H9 (cell line): ENCODE results near the gene SCIN. TPM values are rescaled to one million over a fixed set of nuclear protein-coding genes. Genes with fewer than 3 reads are reported as not detected.
"Not testable (repeated sequence)": the region's sequence is repeated elsewhere in the genome, so short reads cannot be mapped to it uniquely, and the experiment has no call there.

Experiments used
- DNase-seq: peaks from one replicate; pipeline ENCODE4 v3.0.0-alpha.2; 2017
- H2AFZ ChIP-seq: one replicate; pipeline ENCODE4 v1.6.1; 2013; ENCODE audit warnings: mild to moderate bottlenecking, low read length, control low read depth, moderate library complexity
- H2AK5ac ChIP-seq: 2 replicates; pipeline ENCODE4 v1.6.1; 2013; ENCODE audit warnings: low read length, control low read depth, mixed read lengths; ENCODE audit not compliant: insufficient read length
- H2BK120ac ChIP-seq: one replicate; pipeline ENCODE4 v1.6.1; 2013; ENCODE audit warnings: low read depth, mild to moderate bottlenecking, low read length, control low read depth, inconsistent platforms; ENCODE audit not compliant: poor library complexity, severe bottlenecking
- H2BK12ac ChIP-seq: 2 replicates; pipeline ENCODE4 v1.6.1; 2013; ENCODE audit warnings: low read length, control low read depth, mixed read lengths, low read depth; ENCODE audit not compliant: insufficient read length
- H2BK15ac ChIP-seq: 2 replicates; pipeline ENCODE4 v1.6.1; 2013; ENCODE audit warnings: low read depth, low read length, control low read depth
- H2BK20ac ChIP-seq: one replicate; pipeline ENCODE4 v1.6.1; 2013; ENCODE audit warnings: low read depth, mild to moderate bottlenecking, low read length, control low read depth, inconsistent platforms; ENCODE audit not compliant: poor library complexity, severe bottlenecking
- H2BK5ac ChIP-seq: 2 replicates; pipeline ENCODE4 v1.6.1; 2013; ENCODE audit warnings: low read length, control low read depth, mixed read lengths; ENCODE audit not compliant: insufficient read length
- H3K14ac ChIP-seq: 2 replicates; pipeline ENCODE4 v1.6.1; 2013; ENCODE audit warnings: low read length, control low read depth; ENCODE audit not compliant: insufficient read depth
- H3K18ac ChIP-seq: 2 replicates; pipeline ENCODE4 v1.6.1; 2013; ENCODE audit warnings: low read depth, mild to moderate bottlenecking, mixed read lengths, low read length, control low read depth; ENCODE audit not compliant: insufficient read length
- H3K23ac ChIP-seq: 2 replicates; pipeline ENCODE4 v1.6.1; 2013; ENCODE audit warnings: low read length, control low read depth, mixed read lengths, low read depth; ENCODE audit not compliant: insufficient read length
- H3K23me2 ChIP-seq: 2 replicates; pipeline ENCODE4 v1.6.1; 2013; ENCODE audit warnings: low read depth, mild to moderate bottlenecking, mixed read lengths, low read length, control low read depth; ENCODE audit not compliant: insufficient read length, poor library complexity, severe bottlenecking
- H3K27ac ChIP-seq: 2 replicates; pipeline ENCODE4 v1.5.1; 2013; ENCODE audit warnings: low read length, control low read depth, mixed read lengths, low read depth; ENCODE audit not compliant: insufficient read length
- H3K27me3 ChIP-seq: 2 replicates; pipeline ENCODE4 v1.6.1; 2013; ENCODE audit warnings: low read length, control low read depth, inconsistent platforms; ENCODE audit not compliant: insufficient read depth
- H3K4ac ChIP-seq: 2 replicates; pipeline ENCODE4 v1.6.1; 2013; ENCODE audit warnings: low read depth, mild to moderate bottlenecking, control low read depth, inconsistent platforms, low read length, moderate library complexity
- H3K4me1 ChIP-seq: 2 replicates; pipeline ENCODE4 v1.6.1; 2013; ENCODE audit warnings: low read length, control low read depth, inconsistent platforms; ENCODE audit not compliant: insufficient read depth
- H3K4me2 ChIP-seq: 2 replicates; pipeline ENCODE4 v1.6.1; 2013; ENCODE audit warnings: low read length, control low read depth, mixed read lengths; ENCODE audit not compliant: insufficient read length, insufficient read depth
- H3K56ac ChIP-seq: 2 replicates; pipeline ENCODE4 v1.6.1; 2013; ENCODE audit warnings: low read depth, mild to moderate bottlenecking, mixed read lengths, low read length, control low read depth; ENCODE audit not compliant: insufficient read length
- H3K79me1 ChIP-seq: 2 replicates; pipeline ENCODE4 v1.6.1; 2013; ENCODE audit warnings: low read depth, mild to moderate bottlenecking, moderate library complexity, low read length, control low read depth, inconsistent platforms; ENCODE audit not compliant: insufficient read depth, poor library complexity, severe bottlenecking
- H3K79me2 ChIP-seq: 2 replicates; pipeline ENCODE4 v1.6.1; 2013; ENCODE audit warnings: low read length, control low read depth, inconsistent platforms; ENCODE audit not compliant: insufficient read depth
- H3K9ac ChIP-seq: 2 replicates; pipeline ENCODE4 v1.6.1; 2013; ENCODE audit warnings: low read length, control low read depth, mixed read lengths; ENCODE audit not compliant: insufficient read length; ENCODE audit errors: extremely low read depth
- H3K9me3 ChIP-seq: one replicate; pipeline ENCODE4 v1.6.1; 2013; ENCODE audit warnings: low read depth, low read length, inconsistent platforms; ENCODE audit not compliant: control insufficient read depth
- H3T11ph ChIP-seq: one replicate; pipeline ENCODE4 v1.6.1; 2013; ENCODE audit warnings: mild to moderate bottlenecking, low read length, control low read depth, inconsistent platforms
- H4K20me1 ChIP-seq: one replicate; pipeline ENCODE4 v1.6.1; 2013; ENCODE audit not compliant: control insufficient read depth, insufficient read length, insufficient read depth
- H4K5ac ChIP-seq: 2 replicates; pipeline ENCODE4 v1.6.1; 2013; ENCODE audit warnings: low read depth, mild to moderate bottlenecking, mixed read lengths, low read length, control low read depth; ENCODE audit not compliant: insufficient read length
- H4K8ac ChIP-seq: replicated peaks from 2 replicates; pipeline ENCODE4 v1.6.1; 2013; ENCODE audit warnings: low read length, control low read depth, mixed read lengths, low read depth; ENCODE audit not compliant: insufficient read length
- H4K91ac ChIP-seq: 2 replicates; pipeline ENCODE4 v1.6.1; 2013; ENCODE audit warnings: low read depth, mild to moderate bottlenecking, moderate library complexity, mixed read lengths, low read length, control low read depth; ENCODE audit not compliant: insufficient read length
- H3K27ac Mint-ChIP-seq, 3 experiments: 2 replicates in 2 of 3; 3 replicates in 1 of 3; pipeline ENCODE4 v1.8.0; 2020 to 2021; ENCODE audit warnings: mixed read lengths in 3 of 3, mild to moderate bottlenecking in 1 of 3, moderate library complexity in 1 of 3
- H3K27me3 Mint-ChIP-seq: 2 replicates; pipeline ENCODE4 v1.8.0; 2021; ENCODE audit warnings: low read depth, mild to moderate bottlenecking, moderate library complexity, mixed read lengths
- H3K36me3 Mint-ChIP-seq, 3 experiments: 2 replicates in 2 of 3; 3 replicates in 1 of 3; pipeline ENCODE4 v1.8.0; 2020 to 2021; ENCODE audit warnings: low read depth in 3 of 3, mixed read lengths in 3 of 3; ENCODE audit not compliant: insufficient read depth in 1 of 3
- H3K4me1 Mint-ChIP-seq, 2 experiments: 2 replicates each; pipeline ENCODE4 v1.8.0; 2020; ENCODE audit warnings: mixed read lengths in 2 of 2
- H3K4me3 Mint-ChIP-seq, 2 experiments: 2 replicates in 1 of 2; 3 replicates in 1 of 2; pipeline ENCODE4 v1.8.0; 2020 to 2021; ENCODE audit warnings: mild to moderate bottlenecking in 2 of 2, mixed read lengths in 2 of 2, moderate library complexity in 1 of 2
- H3K9me3 Mint-ChIP-seq, 2 experiments: 2 replicates in 1 of 2; 3 replicates in 1 of 2; pipeline ENCODE4 v1.8.0; 2020; ENCODE audit warnings: mild to moderate bottlenecking in 2 of 2, mixed read lengths in 2 of 2, moderate library complexity in 1 of 2
- WGBS: extraction: QIAGEN DNeasy Blood & Tissue Kit; methylation state at CpG from one replicate; pipeline ENCODE4 v1.1.7; 2013; ENCODE audit warnings: missing lambda C conversion rate, low lambda C conversion rate, mixed read lengths; ENCODE audit not compliant: insufficient read length; ENCODE audit errors: extremely low coverage; 5-methylcytosine and 5-hydroxymethylcytosine counted together
- total RNA-seq: library from RNA; stranded (reverse); gene quantifications from 2 replicates; pipeline ENCODE4 v1.2.1, GENCODE V29; 2021

Gene SCIN
- total RNA-seq, 1 experiment from 2014 or later = 0.44 TPM

DNA sequence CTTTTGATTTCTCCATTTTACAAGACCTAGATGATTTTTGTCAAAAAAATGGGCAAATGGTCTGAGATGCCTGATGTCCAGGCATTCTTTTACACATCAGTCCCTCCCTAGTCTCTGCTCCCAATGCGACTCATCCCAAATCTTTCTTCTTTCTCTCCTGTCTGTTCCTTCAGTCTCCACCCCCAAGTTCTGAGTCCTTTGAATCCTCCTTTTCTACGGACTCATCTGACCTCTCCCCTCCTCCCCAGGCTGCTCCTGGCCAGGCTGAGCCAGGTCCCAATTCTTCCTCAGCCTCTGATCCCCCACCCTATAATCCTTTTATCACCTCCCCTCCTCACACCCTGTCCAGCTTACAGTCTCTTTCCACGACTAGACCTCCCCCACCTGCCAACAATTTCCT, 90.5 kb downstream of the SCIN start:
- H3K9ac ChIP-seq, H3K27ac Mint-ChIP-seq: not testable (repeated sequence)
- no CpG with 5 or more reads among the region's 3 CpGs for WGBS

More for the DNA sequence above, 90.5 kb downstream of the SCIN start:
- H2BK5ac ChIP-seq, H2AK5ac ChIP-seq, H2BK120ac ChIP-seq, H3T11ph ChIP-seq, H3K27me3 ChIP-seq, H3K79me1 ChIP-seq, H4K20me1 ChIP-seq, H2AFZ ChIP-seq, H3K4me3 Mint-ChIP-seq, H3K4ac ChIP-seq, H2BK15ac ChIP-seq, H3K56ac ChIP-seq, H3K27me3 Mint-ChIP-seq, H3K14ac ChIP-seq, H3K4me1 Mint-ChIP-seq, H2BK20ac ChIP-seq, H3K79me2 ChIP-seq, H3K23me2 ChIP-seq, H3K27ac ChIP-seq, H3K4me2 ChIP-seq, H4K91ac ChIP-seq, H3K4me1 ChIP-seq, H3K23ac ChIP-seq, H2BK12ac ChIP-seq, H4K8ac ChIP-seq, H3K18ac ChIP-seq, H3K9me3 Mint-ChIP-seq, H3K9me3 ChIP-seq, H4K5ac ChIP-seq, DNase-seq, H3K36me3 Mint-ChIP-seq: not testable (repeated sequence)
